ENCODE data around the gene EEF1G. TPM values are rescaled to one million over a fixed set of nuclear protein-coding genes. Genes with fewer than 3 reads are reported as not detected.
"Not testable (repeated sequence)": the region's sequence is repeated elsewhere in the genome, so short reads cannot be mapped to it uniquely, and the experiment has no call there.

Gene EEF1G
- total RNA-seq, 1 donor from 2014 or later = 1,061 TPM

DNA sequence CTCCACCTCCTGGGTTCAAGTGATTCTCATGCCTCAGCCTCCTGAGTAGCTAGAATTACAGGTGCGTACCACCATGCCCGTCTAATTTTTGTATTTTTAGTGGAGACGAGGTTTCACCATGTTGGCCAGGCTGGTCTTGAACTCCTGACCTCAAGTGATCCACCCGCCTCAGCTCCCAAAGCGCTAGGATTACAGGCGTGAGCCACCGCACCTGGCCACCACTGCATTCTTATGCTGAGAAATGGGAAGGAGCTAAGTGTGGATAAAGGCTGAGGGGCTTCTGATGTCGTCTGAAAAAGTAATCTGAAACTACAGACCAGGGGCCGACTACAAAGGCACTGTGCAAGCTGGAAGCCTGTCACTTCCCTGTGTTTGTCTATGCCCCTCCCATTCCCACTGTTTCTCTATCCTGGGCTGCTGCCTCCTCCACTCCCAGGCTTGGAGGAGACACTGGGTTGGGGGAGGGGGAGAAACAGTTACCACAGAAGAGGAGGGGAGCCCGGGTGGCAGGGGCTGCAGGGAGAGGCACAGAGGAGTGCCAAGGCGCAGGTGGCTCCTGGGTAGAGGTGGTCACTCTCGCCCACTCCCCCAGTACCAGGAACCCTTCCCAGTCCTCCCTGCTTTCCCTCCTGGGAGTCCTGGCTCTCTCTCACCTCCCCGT is 30.9 kb upstream of the EEF1G start:
- intact Hi-C loops (cut with micrococcal nuclease) = no loop called here

DNA sequence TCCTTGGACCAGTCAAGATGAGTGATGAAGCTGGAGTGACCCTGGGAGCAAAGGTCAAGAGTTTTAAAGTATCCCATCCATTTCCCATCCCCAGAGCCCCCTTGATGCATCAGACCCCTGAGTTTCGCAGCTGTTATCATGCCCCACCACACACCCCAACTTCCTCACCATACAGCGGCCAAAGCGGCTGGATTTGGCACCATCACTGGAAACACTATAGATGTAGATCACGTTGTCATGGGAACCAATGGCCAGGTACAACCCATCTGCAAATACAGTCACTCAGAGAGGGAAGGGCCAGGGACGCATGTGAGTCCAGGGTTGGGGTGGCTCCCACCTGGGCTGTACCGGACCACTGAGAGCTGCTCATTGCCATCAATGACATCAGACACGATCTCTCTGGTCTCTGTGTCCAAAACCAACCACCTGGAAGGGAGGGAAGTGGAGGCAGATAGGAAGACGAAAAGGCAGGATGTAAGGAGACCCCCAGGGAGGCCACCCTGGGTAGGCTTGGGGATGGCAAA is 30.1 kb upstream of the EEF1G start:
- intact Hi-C loops (cut with micrococcal nuclease) = no loop called here

- intact Hi-C loops (cut with micrococcal nuclease) = no loop called here
These were observed 29.3 kb upstream of the EEF1G start for GRCh38 chr11:62603072-62603408.

- intact Hi-C loops (cut with micrococcal nuclease) = no loop called here
These were observed 28.7 kb upstream of the EEF1G start for GRCh38 chr11:62602141-62603071.

DNA sequence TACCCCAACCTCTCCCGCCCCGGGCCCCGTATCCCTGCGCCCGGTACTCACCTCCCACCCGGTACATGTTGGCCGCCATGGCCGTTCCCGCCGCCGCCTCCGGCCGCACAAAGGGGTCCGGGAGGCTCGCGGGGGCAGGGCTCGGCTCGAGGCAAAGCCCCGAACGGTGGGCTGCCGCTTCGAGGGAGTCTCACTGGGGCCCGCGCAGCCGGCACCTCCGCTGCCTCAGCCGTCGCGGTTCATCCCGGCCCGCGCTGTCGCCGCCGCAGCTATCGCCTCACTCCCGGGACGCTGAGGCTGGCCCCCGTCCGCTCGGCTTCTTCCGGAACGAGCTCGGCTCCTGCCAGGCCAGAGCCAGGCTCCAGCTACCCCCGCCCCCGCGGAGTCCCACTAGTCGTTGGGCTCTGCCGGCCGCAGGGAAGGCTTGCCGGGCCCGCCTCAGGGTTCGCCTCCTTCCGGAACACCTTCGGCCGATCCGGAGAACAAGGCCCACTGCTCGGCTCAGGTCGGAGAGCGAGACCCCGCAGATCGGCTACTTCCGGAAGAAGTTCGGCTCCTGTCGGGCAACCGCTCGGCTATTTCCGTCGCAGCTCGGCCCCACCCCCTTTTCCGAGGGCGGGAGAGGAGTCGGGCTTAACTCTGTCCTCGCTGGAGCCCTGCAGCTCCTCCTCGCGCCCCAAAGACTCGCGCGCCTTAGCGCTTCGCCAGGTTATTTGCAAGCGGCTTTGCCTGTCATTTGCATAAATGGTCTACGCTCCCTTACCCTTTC is 27.9 kb upstream of the EEF1G start, which contains the start of gene MTA2:
Gene MTA2 (minus strand): TSS at position 494 of the 769 bp plus-strand sequence. CDS start 415 bp downstream, at position 79.
- intact Hi-C loops (cut with micrococcal nuclease) = loop anchor here (1.0 kb wide), 3 partner anchors 11 to 240 kb away; partner anchors contain the start of genes C11orf98, CSKMT and EML3

DNA sequence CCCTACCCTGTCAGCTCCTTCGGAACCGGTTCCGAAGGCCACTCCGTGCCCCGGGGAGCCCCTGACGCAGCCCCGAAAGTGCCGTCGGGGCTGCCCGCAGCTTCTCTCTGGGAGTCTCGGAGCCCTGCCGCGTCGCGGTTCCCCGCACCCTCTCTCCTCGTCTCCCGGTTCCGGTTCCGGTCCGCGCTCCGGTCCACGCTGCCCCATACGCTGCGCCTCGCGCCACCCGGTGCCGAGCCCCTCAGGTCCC is 27.4 kb upstream of the EEF1G start:
- intact Hi-C loops (cut with micrococcal nuclease) = loop anchor here (1.0 kb wide), 3 partner anchors 11 to 240 kb away; partner anchors contain the start of genes C11orf98, CSKMT and EML3

GRCh38 chr11:62600367-62601121 is 26.9 kb upstream of the EEF1G start:
- intact Hi-C loops (cut with micrococcal nuclease) = loop anchor here (1.0 kb wide), 3 partner anchors 12 to 241 kb away; partner anchors contain the start of genes C11orf98, CSKMT and EML3

GRCh38 chr11:62599901-62600300 is 26.2 kb upstream of the EEF1G start:
- intact Hi-C loops (cut with micrococcal nuclease) = loop anchor here (1.0 to 10.0 kb wide), 16 partner anchors 9 to 1585 kb away; partner anchors contain the start of genes GANAB, HNRNPUL2, INTS5 and STIP1

- intact Hi-C loops (cut with micrococcal nuclease) = loop anchor here (1.0 to 10.0 kb wide), 16 partner anchors 8 to 1586 kb away; partner anchors contain the start of genes GANAB, HNRNPUL2, INTS5 and STIP1
These were observed 25.5 kb upstream of the EEF1G start for GRCh38 chr11:62599069-62599696.

DNA sequence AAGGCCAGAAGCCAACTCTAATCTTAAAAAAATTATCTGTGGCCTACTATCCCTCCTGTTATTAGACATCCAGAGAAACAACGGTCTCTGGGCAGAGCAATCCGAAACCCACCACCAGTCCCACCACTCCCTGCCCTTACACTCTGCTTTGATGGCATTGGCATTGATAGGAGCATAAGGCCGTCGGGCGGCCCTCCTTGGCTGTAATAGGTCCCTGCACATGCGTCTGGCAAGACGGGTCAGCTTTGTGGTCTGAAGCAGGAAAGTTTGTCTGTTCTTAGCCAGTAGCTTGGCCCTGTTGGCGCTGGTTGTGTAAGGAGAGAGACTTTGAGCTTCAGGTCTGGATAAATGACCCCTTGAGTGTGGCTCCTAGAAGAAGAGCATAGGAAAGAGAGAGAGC is 21.4 kb upstream of the EEF1G start:
- intact Hi-C loops (cut with micrococcal nuclease) = loop anchor here (10.0 kb wide), 1 partner anchor 1590 kb away; the partner anchor contains the start of gene STIP1

GRCh38 chr11:62593434-62594044 is 19.8 kb upstream of the EEF1G start:
- intact Hi-C loops (cut with micrococcal nuclease) = loop anchor here (1.0 to 10.0 kb wide), 2 partner anchors 101 to 1591 kb away; partner anchors contain the start of gene STIP1

DNA sequence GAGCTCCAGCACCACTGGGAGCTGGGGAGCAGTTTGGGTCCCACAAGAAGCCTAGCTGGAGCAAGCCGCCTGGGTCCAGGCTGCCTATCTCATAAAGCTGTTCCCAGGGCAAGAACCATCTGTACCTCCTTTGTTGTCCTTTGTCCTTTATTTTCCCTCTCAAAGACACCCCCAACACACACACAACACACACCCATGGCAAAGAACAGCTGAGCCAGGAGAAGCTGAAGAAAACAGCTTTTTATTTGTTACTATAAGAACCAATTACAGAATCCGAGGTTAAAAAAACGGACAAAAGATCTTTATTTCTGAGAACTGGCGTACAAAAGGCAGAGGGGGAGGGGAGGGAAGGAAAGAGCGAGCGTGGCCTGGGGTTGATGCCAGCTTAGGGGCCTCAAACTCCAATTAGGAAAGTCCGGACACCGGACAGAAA is 19.3 kb upstream of the EEF1G start:
- intact Hi-C loops (cut with micrococcal nuclease) = loop anchor here (1.0 to 10.0 kb wide), 2 partner anchors 101 to 1592 kb away; partner anchors contain the start of gene STIP1

- intact Hi-C loops (cut with micrococcal nuclease) = loop anchor here (10.0 kb wide), 1 partner anchor 1593 kb away; the partner anchor contains the start of gene STIP1
These were observed 18.6 kb upstream of the EEF1G start for GRCh38 chr11:62592146-62592815.

DNA sequence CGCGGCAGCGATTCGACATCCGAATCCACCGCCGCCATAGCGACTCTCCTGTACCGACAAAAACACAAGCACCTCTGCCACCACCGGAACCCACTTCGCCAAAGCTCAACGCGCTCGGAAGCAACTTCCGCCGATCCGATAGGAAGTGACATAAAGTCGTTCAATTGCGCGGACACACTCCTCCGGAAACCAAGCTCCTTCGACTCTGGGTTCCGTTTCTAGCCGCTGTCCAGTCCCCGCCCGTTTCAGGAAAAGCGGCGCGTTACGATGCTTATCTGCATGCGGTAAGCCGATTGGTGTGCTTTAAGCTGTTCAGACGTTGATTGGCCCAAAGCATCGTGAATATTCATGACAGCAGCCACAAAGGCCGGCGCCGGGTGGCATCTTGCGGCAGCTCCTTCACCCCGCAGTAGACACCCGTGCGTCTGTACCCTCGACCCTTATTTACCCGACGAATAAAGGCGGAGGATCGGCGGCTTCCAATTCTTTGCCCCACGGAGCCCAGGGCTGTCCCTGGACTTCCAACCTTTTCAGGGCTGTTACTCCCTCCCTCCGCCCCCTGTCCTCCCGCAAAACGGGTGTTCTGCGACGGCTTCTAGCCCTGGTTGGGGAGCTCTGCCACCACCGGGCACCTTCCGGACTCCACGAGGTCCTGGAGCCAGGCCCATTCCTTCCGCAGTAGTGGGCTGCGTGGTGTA is 17.9 kb upstream of the EEF1G start, which contains the start of gene TUT1:
Gene TUT1 (minus strand): TSS at position 76 of the 698 bp plus-strand sequence. CDS start 38 bp downstream, at position 38.
- intact Hi-C loops (cut with micrococcal nuclease) = loop anchor here (1.0 to 10.0 kb wide), 18 partner anchors 8 to 1593 kb away; partner anchors contain the start of genes C11orf98, CSKMT, EML3 and GANAB

- intact Hi-C loops (cut with micrococcal nuclease) = no loop called here
These were observed 15.4 kb upstream of the EEF1G start for GRCh38 chr11:62588966-62589637.

- intact Hi-C loops (cut with micrococcal nuclease) = not testable (repeated sequence)
These were observed 11.7 kb upstream of the EEF1G start for GRCh38 chr11:62585356-62585755.

GRCh38 chr11:62581735-62582134 is 8.0 kb upstream of the EEF1G start:
- intact Hi-C loops (cut with micrococcal nuclease) = not testable (repeated sequence)

Measured in T-helper 1 cell treated with Interleukin-12 subunit alpha and Interleukin-12 subunit beta and Interleukin-4 antibody, amounts not matched to agents 30 ng/mL and 1 ng/mL, for 36 hours (primary cell).